ENCODE data around the gene MACIR.
A peak's percentile ranks its signal among the peaks of the same experiment; 100 is the strongest.

Gene MACIR

DNA sequence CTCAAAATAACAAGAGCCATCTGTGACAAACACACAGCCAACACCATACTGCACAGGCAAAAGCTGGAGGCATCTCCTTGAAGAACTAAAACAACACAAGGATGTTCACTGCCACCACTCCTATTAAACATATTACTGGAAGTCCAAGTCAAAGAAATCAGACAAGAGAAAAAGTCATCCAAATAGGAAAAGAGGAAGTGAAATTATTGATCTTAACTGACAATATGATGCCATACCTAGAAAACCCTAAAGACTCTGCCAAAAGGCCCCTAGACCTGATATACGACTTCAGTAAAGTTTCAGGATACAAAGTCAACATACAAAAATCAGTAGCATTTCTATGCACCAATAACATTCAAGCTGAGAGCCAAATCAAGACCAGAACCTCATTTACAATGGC is 30.0 kb upstream of the MACIR start:
- H3K27me3 Mint-ChIP-seq = peaks cover 3% of the 10 kb centered on the region
- DNase-seq (ENCODE audit: low spot score in 2 of 2) (no peak), ATAC-seq (ENCODE audit: low read depth) (no peak)
- H3K36me3 Mint-ChIP-seq = no peaks in the 10 kb centered on the region
- H3K27ac Mint-ChIP-seq = no peak overlapping the region
- H3K9me3 Mint-ChIP-seq = no peaks in the 10 kb centered on the region
- no peak overlapping the region for H3K4me3 Mint-ChIP-seq
- H3K4me1 Mint-ChIP-seq = no peaks in the 10 kb centered on the region

GRCh38 chr5:103232393-103232999 is 26.1 kb upstream of the MACIR start:
- H3K27ac Mint-ChIP-seq = no peak overlapping the region
- H3K4me1 Mint-ChIP-seq = no peaks in the 10 kb centered on the region
- H3K36me3 Mint-ChIP-seq = no peaks in the 10 kb centered on the region
- H3K4me3 Mint-ChIP-seq = no peak overlapping the region
- peaks cover 3% of the 10 kb centered on the region for H3K27me3 Mint-ChIP-seq
- DNase-seq (ENCODE audit: low spot score in 2 of 2) (no peak), ATAC-seq (ENCODE audit: low read depth) (peak; percentile 71)
- H3K9me3 Mint-ChIP-seq = no peaks in the 10 kb centered on the region

DNA sequence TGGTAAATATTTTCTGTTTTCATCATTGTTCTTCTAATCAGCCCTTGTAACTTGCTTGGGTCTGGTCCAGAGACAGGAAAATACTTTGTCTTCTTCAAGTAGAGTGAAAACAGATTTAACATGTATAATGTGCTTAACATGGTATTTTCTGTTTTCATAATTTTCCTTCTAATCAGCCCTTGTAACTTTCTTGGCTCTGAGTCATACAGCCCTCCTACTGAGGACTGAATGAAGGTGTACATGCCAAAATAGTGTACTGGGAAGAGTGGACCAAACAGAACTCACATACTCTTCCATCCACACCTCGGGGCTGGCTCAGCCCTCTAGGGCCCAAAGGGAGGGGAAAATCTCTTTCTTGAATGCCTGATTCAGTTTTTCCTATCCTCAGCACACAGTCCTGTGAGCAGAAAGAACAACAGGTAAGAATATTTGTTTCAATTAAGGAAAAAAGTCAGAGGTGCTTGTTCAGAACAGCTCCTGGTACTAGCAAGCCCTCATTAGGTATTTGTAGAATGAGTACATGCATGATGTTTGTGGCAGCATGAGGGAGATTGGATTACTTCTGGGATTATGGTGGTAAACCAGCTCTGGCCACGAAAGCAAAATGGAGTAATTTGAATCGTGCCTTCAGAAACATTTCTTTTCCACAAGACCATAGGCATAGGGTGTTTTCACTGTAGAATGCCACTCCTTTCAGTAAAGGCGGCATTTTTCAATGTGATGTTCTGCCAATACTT is 24.2 kb upstream of the MACIR start:
- Mint-ChIP-seq H3K4me1 (no peaks in the 10 kb centered on the region), H3K27ac (no peak overlapping the region), H3K4me3 (no peak overlapping the region), H3K9me3 (peaks cover 3% of the 10 kb centered on the region), H3K36me3 (peaks cover 1% of the 10 kb centered on the region), H3K27me3 (peaks cover 5% of the 10 kb centered on the region)
- no peak for ATAC-seq (ENCODE audit: low read depth)
- no peak for DNase-seq (ENCODE audit: low spot score in 2 of 2)

DNA sequence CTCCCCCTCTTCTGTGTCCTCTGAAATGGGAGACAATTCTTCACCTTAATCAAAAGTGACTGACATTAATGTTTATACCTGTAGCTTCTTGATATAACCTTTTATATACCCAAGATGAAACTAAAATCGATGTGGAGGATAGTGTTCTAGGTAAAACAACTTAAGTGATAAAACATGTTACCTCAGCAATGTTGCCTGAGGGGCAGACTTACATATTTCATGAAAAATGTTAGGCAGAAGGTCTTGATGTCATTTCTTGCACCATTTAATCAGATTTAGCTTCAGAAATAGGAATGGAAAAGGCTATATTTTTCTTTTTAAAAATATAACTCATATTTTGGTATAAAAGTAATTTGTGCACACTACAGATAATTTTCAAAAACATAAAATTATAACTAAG is 22.7 kb upstream of the MACIR start:
- Mint-ChIP-seq H3K4me3 (no peak overlapping the region), H3K9me3 (peaks cover 5% of the 10 kb centered on the region), H3K36me3 (peaks cover 1% of the 10 kb centered on the region), H3K27me3 (peaks cover 5% of the 10 kb centered on the region), H3K4me1 (no peaks in the 10 kb centered on the region), H3K27ac (no peak overlapping the region)
- DNase-seq (ENCODE audit: low spot score in 2 of 2) (no peak), ATAC-seq (ENCODE audit: low read depth) (no peak)

DNA sequence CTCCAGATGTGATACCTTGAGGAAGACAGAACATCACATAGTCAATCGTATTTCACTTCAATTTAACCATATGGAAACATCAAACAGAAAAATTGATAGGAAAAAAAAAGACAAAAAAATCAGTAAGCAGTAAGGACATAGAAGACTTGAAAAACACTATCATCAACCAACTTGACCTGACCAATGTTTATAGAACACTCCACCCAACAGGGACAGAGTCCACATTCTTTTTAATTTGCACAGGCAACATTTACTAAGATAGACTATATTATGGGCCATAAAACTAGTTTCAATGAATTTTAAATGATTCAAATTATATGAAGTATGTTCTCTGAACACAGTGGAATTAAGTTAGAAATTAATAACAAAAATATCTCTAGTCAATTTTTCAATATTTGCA is 20.8 kb upstream of the MACIR start:
- peaks cover 5% of the 10 kb centered on the region for H3K9me3 Mint-ChIP-seq
- no peak overlapping the region for H3K4me3 Mint-ChIP-seq
- H3K4me1 Mint-ChIP-seq = no peaks in the 10 kb centered on the region
- H3K27ac Mint-ChIP-seq = no peak overlapping the region
- peaks cover 11% of the 10 kb centered on the region for H3K27me3 Mint-ChIP-seq
- DNase-seq (ENCODE audit: low spot score in 2 of 2) = no peak
- no peak for ATAC-seq (ENCODE audit: low read depth)
- H3K36me3 Mint-ChIP-seq = peaks cover 1% of the 10 kb centered on the region

DNA sequence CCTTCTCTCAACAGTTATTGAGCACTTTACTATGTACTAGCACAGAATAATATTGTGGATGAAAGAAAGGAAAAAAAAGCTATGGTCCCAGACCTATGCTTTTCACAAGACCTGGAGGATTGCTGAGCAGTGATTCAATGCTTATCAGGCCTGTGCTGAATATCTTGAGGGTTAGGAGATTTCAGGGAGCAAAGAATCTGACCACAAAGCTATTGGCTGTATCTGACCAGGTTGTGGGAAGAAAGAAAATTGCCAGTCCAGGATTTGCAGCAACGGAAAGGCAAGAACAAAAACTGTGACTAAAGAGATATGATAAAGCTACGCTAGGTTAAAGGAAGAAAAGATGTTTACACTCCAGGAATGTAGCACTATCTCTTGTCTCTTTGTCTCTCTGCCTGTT is 14.9 kb upstream of the MACIR start:
- ATAC-seq (ENCODE audit: low read depth) (no peak), DNase-seq (ENCODE audit: low spot score in 2 of 2) (no peak)
- Mint-ChIP-seq H3K4me1 (peaks cover 3% of the 10 kb centered on the region), H3K9me3 (peaks cover 6% of the 10 kb centered on the region), H3K36me3 (no peaks in the 10 kb centered on the region), H3K27me3 (peaks cover 10% of the 10 kb centered on the region), H3K27ac (no peak overlapping the region), H3K4me3 (no peak overlapping the region)

DNA sequence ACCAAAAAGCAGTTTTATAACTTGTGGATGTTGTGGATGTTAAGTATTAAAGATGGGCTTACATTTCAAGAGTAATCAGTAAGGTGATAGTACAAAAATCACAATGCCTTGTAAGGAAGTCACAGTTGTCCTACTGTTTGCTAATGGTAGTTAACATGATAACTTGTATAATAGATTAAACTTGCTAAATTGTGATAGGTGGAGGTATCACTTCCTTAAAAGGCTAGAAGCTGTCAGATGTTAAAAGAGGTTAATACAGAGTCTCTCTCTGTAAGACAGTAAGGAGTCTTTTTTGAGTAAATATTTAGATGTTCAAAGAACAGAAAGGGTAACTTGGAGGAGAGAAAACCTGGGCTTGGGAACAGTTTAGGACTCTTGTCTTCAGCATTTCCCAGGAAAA is 14.2 kb upstream of the MACIR start:
- peaks cover 10% of the 10 kb centered on the region for H3K27me3 Mint-ChIP-seq
- H3K4me1 Mint-ChIP-seq = peaks cover 3% of the 10 kb centered on the region
- ATAC-seq (ENCODE audit: low read depth) (peak; percentile 66), DNase-seq (ENCODE audit: low spot score in 2 of 2) (no peak)
- no peak overlapping the region for H3K4me3 Mint-ChIP-seq
- H3K9me3 Mint-ChIP-seq = peaks cover 5% of the 10 kb centered on the region
- no peaks in the 10 kb centered on the region for H3K36me3 Mint-ChIP-seq
- no peak overlapping the region for H3K27ac Mint-ChIP-seq

- no peak for DNase-seq (ENCODE audit: low spot score in 2 of 2)
- H3K4me1 Mint-ChIP-seq = peaks cover 3% of the 10 kb centered on the region
- H3K36me3 Mint-ChIP-seq = no peaks in the 10 kb centered on the region
- H3K27ac Mint-ChIP-seq = no peak overlapping the region
- H3K9me3 Mint-ChIP-seq = peaks cover 3% of the 10 kb centered on the region
- no peak overlapping the region for H3K4me3 Mint-ChIP-seq
- ATAC-seq (ENCODE audit: low read depth) = no peak
- peaks cover 10% of the 10 kb centered on the region for H3K27me3 Mint-ChIP-seq
Measured at GRCh38 chr5:103245761-103246160, 12.8 kb upstream of the MACIR start.

DNA sequence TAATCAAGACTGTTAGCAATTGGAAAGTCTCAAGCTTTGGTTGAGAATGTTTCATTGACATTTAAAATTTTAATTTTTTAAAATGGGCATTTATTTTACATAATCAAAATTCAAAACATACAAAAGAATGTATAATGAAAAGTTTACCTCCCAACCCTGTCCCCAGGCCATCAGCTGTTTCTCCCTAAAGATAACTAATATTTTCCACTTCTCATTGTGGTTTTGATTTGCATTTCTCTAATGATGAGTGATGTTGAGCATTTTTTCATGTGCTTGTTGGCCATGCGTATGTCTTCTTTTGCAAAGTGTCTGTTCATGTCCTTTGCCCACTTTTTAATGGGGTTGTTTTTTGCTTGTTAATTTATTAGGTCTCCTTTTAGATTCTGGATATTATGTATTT is 11.4 kb upstream of the MACIR start:
- peaks cover 5% of the 10 kb centered on the region for H3K27me3 Mint-ChIP-seq
- H3K4me3 Mint-ChIP-seq = no peak overlapping the region

GRCh38 chr5:103249068-103249467 is 9.5 kb upstream of the MACIR start:
- ATAC-seq (ENCODE audit: low read depth) = no peak
- no peak overlapping the region for H3K4me3 Mint-ChIP-seq

More for the DNA sequence above, 11.4 kb upstream of the MACIR start:
- ATAC-seq (ENCODE audit: low read depth) (no peak), DNase-seq (ENCODE audit: low spot score in 2 of 2) (no peak)
- Mint-ChIP-seq H3K36me3 (no peaks in the 10 kb centered on the region), H3K4me1 (peaks cover 3% of the 10 kb centered on the region), H3K9me3 (peaks cover 3% of the 10 kb centered on the region), H3K27ac (no peak overlapping the region)

DNA sequence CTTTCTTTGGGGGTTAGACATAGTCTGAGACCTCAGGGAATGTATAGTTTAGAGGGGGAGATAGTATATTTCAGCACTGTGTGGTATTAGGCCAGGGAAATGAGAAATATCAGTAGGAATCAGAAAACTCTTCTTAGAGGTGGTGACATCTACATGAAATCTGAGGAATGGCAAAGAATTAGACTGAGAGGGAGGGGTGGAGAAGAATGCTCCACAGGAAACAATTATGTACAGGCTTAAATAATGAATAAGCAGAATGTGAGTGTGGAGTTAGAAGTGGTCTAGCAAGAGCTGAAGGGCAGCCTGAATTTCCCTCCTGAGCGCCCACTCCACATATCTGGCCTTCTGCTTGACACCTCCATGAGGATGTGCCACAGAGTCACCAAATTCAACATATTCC is 3.6 kb upstream of the MACIR start:
- H3K4me3 Mint-ChIP-seq = no peak overlapping the region
- H3K36me3 Mint-ChIP-seq = no peaks in the 10 kb centered on the region
- H3K27me3 Mint-ChIP-seq = peaks cover 6% of the 10 kb centered on the region
- peaks cover 2% of the 10 kb centered on the region for H3K4me1 Mint-ChIP-seq
- no peak for ATAC-seq (ENCODE audit: low read depth)
- H3K9me3 Mint-ChIP-seq = no peaks in the 10 kb centered on the region
- H3K27ac Mint-ChIP-seq = no peak overlapping the region
- no peak for DNase-seq (ENCODE audit: low spot score in 2 of 2)

More at GRCh38 chr5:103249068-103249467, 9.5 kb upstream of the MACIR start:
- Mint-ChIP-seq H3K4me1 (peaks cover 3% of the 10 kb centered on the region), H3K27ac (no peak overlapping the region), H3K36me3 (no peaks in the 10 kb centered on the region), H3K9me3 (peaks cover 3% of the 10 kb centered on the region), H3K27me3 (peaks cover 5% of the 10 kb centered on the region)
- no peak for DNase-seq (ENCODE audit: low spot score in 2 of 2)

- Mint-ChIP-seq H3K9me3 (no peaks in the 10 kb centered on the region), H3K27me3 (peaks cover 6% of the 10 kb centered on the region), H3K4me1 (peaks cover 5% of the 10 kb centered on the region), H3K4me3 (no peak overlapping the region), H3K36me3 (no peaks in the 10 kb centered on the region), H3K27ac (no peak overlapping the region)
- ATAC-seq (ENCODE audit: low read depth) (no peak), DNase-seq (ENCODE audit: low spot score in 2 of 2) (no peak)
Measured at GRCh38 chr5:103255691-103256090, 2.9 kb upstream of the MACIR start.

DNA sequence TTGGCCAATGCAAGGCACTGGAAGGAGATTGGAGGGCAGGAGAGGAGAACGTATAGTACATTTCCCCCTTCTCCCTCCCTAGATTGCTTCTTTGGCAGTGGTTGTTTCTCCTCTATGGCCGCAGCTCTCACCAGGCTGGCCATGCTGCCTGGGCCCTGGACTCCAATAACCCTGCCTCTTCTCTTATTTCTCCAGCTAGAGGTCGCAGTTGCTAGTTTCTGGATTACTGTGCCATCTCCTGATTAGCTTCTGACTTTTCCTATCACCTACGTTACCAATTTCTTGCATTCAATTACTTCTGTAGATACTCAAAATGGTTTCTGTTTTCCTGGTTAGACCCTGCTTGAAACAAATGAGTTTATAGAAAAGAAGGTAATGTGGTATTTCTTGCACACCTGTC is 2.4 kb upstream of the MACIR start:
- H3K27ac Mint-ChIP-seq = no peak overlapping the region
- ATAC-seq (ENCODE audit: low read depth) = no peak
- DNase-seq (ENCODE audit: low spot score in 2 of 2) = no peak
- no peaks in the 10 kb centered on the region for H3K9me3 Mint-ChIP-seq
- no peak overlapping the region for H3K4me3 Mint-ChIP-seq
- no peaks in the 10 kb centered on the region for H3K36me3 Mint-ChIP-seq
- peaks cover 5% of the 10 kb centered on the region for H3K4me1 Mint-ChIP-seq
- H3K27me3 Mint-ChIP-seq = peaks cover 6% of the 10 kb centered on the region

DNA sequence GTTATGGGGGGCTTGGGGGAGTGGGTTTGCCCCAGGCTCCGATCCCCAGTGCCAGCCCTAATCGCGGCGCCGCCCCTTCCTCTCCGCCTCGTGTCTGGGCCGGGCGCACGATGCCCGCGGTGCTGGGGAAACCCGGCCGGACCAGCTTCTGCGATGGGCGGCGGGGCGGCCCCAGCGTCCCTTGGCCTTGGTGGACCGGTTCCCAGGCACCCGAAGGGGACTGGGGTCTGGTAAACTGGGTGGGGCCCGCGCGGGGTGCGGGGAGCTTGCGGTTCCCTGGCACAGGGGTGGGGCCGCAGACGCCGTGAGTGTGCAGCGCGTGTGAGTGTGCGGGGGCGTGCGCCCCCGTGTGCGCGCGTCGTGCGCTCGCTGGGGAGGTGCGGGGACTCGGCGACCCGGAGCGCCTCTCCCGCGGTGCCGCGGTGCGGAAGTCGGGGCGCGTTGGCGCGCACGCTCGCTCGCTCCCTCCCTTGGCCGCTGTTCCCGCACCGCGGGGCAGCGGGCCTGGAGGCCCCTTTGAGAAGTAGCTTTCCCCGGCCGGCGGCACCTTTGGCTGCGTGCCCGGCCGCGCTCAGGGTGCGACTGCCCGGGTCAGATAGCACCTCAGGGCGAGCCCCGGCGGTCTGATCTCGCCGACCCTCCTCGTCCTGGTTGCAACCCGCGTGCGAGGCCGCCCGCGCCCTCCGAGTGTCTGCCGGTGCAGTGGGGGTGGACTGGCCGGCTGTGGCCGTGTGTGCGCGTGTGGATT is 568 bp downstream of the MACIR start:
- peak; percentile 46 for ATAC-seq (ENCODE audit: low read depth)
- peak; percentile 34 to 66 for DNase-seq (ENCODE audit: low spot score in 2 of 2)
- Mint-ChIP-seq H3K36me3 (no peaks in the 10 kb centered on the region), H3K4me3 (peak overlapping the region; percentile 87), H3K27ac (no peak overlapping the region), H3K27me3 (peaks cover 4% of the 10 kb centered on the region), H3K9me3 (no peaks in the 10 kb centered on the region), H3K4me1 (peaks cover 5% of the 10 kb centered on the region)
